Neural cell (in vitro differentiated cells): ENCODE results near the gene METTL8. TPM values are rescaled to one million over a fixed set of nuclear protein-coding genes. Genes with fewer than 3 reads are reported as not detected.

Source experiments
- H2AFZ ChIP-seq: fragments of 200-600, 300-800 bp; sonication (generic), shearing (Covaris generic); 2 replicates; pipeline ENCODE4 v1.6.0; 2014; ENCODE audit warnings: low read depth, mild to moderate bottlenecking, antibody characterized with exemption, low read length, moderate library complexity
- H3F3A ChIP-seq: fragments of 200-600 bp; shearing (Covaris generic); 2 replicates; pipeline ENCODE4 v1.6.1; 2016; ENCODE audit warnings: mild to moderate bottlenecking, moderate library complexity, mixed read lengths, antibody characterized with exemption, low read length; ENCODE audit not compliant: insufficient read depth, poor library complexity, severe bottlenecking
- H3K27ac ChIP-seq: fragments of 200-600, 300-800 bp; sonication (generic), shearing (Covaris generic); 2 replicates; pipeline ENCODE4 v1.5.1; 2014; ENCODE audit warnings: mild to moderate bottlenecking, low read length, moderate library complexity
- H3K27me3 ChIP-seq: fragments of 300-800, 200-600 bp; sonication (generic), shearing (Covaris generic); 2 replicates; pipeline ENCODE4 v1.6.0; 2014; ENCODE audit warnings: mild to moderate bottlenecking, low read depth, low read length, moderate library complexity; ENCODE audit not compliant: insufficient read depth
- H3K36me3 ChIP-seq: fragments of 300-800, 200-600 bp; sonication (generic), shearing (Covaris generic); 2 replicates; pipeline ENCODE4 v1.5.1; 2014; ENCODE audit warnings: mild to moderate bottlenecking, antibody characterized with exemption, low read length, moderate library complexity; ENCODE audit not compliant: insufficient read depth
- H3K4me2 ChIP-seq: fragments of 300-800, 200-600 bp; sonication (generic), shearing (Covaris generic); 2 replicates; pipeline ENCODE4 v1.6.0; 2014; ENCODE audit warnings: mild to moderate bottlenecking, low read length
- H3K4me3 ChIP-seq: fragments of 300-800, 200-600 bp; sonication (generic), shearing (Covaris generic); 2 replicates; pipeline ENCODE4 v1.5.1; 2014; ENCODE audit warnings: mild to moderate bottlenecking, low read length, moderate library complexity
- H3K79me2 ChIP-seq: fragments of 200-600 bp; shearing (Covaris generic); replicated peaks from 2 replicates; pipeline ENCODE4 v1.6.0; 2014; ENCODE audit warnings: mild to moderate bottlenecking, low read length, moderate library complexity; ENCODE audit not compliant: insufficient read depth
- H3K9ac ChIP-seq: fragments of 300-800, 200-600 bp; sonication (generic), shearing (Covaris generic); 2 replicates; pipeline ENCODE4 v1.6.1; 2016; ENCODE audit warnings: mild to moderate bottlenecking, low read length, mixed read lengths
- H3K9me2 ChIP-seq: fragments of 200-600 bp; shearing (Covaris generic); 2 replicates; pipeline ENCODE4 v1.6.1; 2016; ENCODE audit warnings: mild to moderate bottlenecking, low read length, mixed read lengths; ENCODE audit not compliant: insufficient read depth
- H3K9me3 ChIP-seq: fragments of 200-600, 300-800 bp; sonication (generic), shearing (Covaris generic); 2 replicates; pipeline ENCODE4 v1.6.1; 2016; ENCODE audit warnings: mild to moderate bottlenecking, mixed run types, low read length, moderate library complexity, mixed read lengths
- H4K20me1 ChIP-seq: fragments of 200-600 bp; shearing (Covaris generic); 2 replicates; pipeline ENCODE4 v1.6.1; 2016; ENCODE audit warnings: mild to moderate bottlenecking, mixed run types; ENCODE audit not compliant: insufficient read depth
- EP300 ChIP-seq: fragments of 450-650 bp; conservative IDR thresholded peaks from 2 replicates; pipeline ENCODE4 v1.6.1; 2014; ENCODE audit warnings: antibody characterized with exemption, mild to moderate bottlenecking, moderate library complexity; ENCODE audit not compliant: poor library complexity, severe bottlenecking
- EZH2 ChIP-seq: fragments of 200-600, 300-800 bp; shearing (Covaris generic), sonication (generic); IDR thresholded peaks from 2 replicates; pipeline ENCODE4 v1.6.1; 2014; ENCODE audit warnings: antibody characterized with exemption, low read length, borderline replicate concordance, mild to moderate bottlenecking; ENCODE audit not compliant: insufficient read depth, poor library complexity, severe bottlenecking
- MXI1 ChIP-seq: fragments of 450-650 bp; conservative IDR thresholded peaks from 2 replicates; pipeline ENCODE4 v1.6.1; 2014; ENCODE audit warnings: antibody characterized with exemption, mild to moderate bottlenecking; ENCODE audit not compliant: poor library complexity, severe bottlenecking
- POLR2AphosphoS5 ChIP-seq: IDR thresholded peaks from 2 replicates; pipeline ENCODE4 v1.6.1; 2012
- RAD21 ChIP-seq: fragments of 450-650 bp; conservative IDR thresholded peaks from 2 replicates; pipeline ENCODE4 v1.6.1; 2014; ENCODE audit warnings: antibody characterized with exemption, mild to moderate bottlenecking, moderate library complexity
- SMC3 ChIP-seq: fragments of 450-650 bp; conservative IDR thresholded peaks from 2 replicates; pipeline ENCODE4 v1.6.1; 2014; ENCODE audit warnings: antibody characterized with exemption, mild to moderate bottlenecking, moderate library complexity; ENCODE audit not compliant: poor library complexity
- TAF1 ChIP-seq: IDR thresholded peaks from 2 replicates; pipeline ENCODE4 v1.6.1; 2012; ENCODE audit warnings: low read depth
- polyA plus RNA-seq: library from polyadenylated mRNA; depleted of rRNA; stranded (reverse); fragments of >200 nt; gene quantifications from 2 replicates; pipeline ENCODE4 v1.2.3, GENCODE V29; 2014
- TF ChIP-seq, protein P1 (sequence below): fragments of 450-650 bp; IDR thresholded peaks from 2 replicates; pipeline ENCODE4 v1.5.1; 2014; ENCODE audit warnings: antibody characterized with exemption, mild to moderate bottlenecking, moderate library complexity; ENCODE audit not compliant: poor library complexity, severe bottlenecking
- TF ChIP-seq, protein P2 (sequence below): IDR thresholded peaks from 2 replicates; pipeline ENCODE4 v1.6.1; 2012; ENCODE audit warnings: borderline replicate concordance

Gene METTL8
- polyA plus RNA-seq, 1 donor from 2014 or later: 13.7 TPM

DNA sequence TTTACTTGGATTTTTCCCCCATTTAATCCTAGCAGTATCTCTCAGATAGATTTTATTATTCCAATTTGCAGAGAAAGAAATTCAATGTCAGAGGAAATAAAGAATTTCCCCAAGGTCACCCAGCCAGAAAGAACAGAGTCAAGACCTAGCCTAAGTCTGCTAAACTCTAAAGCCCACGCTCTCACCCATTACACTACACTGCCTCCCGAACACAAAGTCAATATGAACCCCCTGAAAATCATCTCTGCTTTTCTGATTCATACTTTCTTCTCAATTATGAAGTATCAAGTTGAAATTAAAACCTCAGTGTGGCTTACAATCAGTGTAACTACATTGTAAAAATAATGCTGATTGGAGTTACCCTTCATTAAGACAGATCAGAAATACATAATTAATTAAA, 89.6 kb downstream of the METTL8 start:
- H3K27me3 ChIP-seq: no peaks in the 10 kb centered on the region
- no peaks in the 10 kb centered on the region for H3K36me3 ChIP-seq
- no peak overlapping the region for H2AFZ ChIP-seq
- no peak overlapping the region for H3K27ac ChIP-seq
- no peak overlapping the region for H3K9ac ChIP-seq
- no peak overlapping the region for H3K4me3 ChIP-seq
- H3K9me3 ChIP-seq: no peaks in the 10 kb centered on the region
- H3F3A ChIP-seq: no peaks in the 10 kb centered on the region
- no peaks in the 10 kb centered on the region for H4K20me1 ChIP-seq
- H3K79me2 ChIP-seq: no peaks in the 10 kb centered on the region
- no peak overlapping the region for H3K4me2 ChIP-seq
- H3K9me2 ChIP-seq: no peaks in the 10 kb centered on the region
- TF ChIP-seq MXI1 (no peak), TAF1 (no peak), SMC3 (no peak), EP300 (no peak), EZH2 (no peak), RAD21 (no peak), POLR2AphosphoS5 (no peak)
- TF ChIP-seq, protein P1, sequence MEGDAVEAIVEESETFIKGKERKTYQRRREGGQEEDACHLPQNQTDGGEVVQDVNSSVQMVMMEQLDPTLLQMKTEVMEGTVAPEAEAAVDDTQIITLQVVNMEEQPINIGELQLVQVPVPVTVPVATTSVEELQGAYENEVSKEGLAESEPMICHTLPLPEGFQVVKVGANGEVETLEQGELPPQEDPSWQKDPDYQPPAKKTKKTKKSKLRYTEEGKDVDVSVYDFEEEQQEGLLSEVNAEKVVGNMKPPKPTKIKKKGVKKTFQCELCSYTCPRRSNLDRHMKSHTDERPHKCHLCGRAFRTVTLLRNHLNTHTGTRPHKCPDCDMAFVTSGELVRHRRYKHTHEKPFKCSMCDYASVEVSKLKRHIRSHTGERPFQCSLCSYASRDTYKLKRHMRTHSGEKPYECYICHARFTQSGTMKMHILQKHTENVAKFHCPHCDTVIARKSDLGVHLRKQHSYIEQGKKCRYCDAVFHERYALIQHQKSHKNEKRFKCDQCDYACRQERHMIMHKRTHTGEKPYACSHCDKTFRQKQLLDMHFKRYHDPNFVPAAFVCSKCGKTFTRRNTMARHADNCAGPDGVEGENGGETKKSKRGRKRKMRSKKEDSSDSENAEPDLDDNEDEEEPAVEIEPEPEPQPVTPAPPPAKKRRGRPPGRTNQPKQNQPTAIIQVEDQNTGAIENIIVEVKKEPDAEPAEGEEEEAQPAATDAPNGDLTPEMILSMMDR: no peak
- TF ChIP-seq, protein P2, sequence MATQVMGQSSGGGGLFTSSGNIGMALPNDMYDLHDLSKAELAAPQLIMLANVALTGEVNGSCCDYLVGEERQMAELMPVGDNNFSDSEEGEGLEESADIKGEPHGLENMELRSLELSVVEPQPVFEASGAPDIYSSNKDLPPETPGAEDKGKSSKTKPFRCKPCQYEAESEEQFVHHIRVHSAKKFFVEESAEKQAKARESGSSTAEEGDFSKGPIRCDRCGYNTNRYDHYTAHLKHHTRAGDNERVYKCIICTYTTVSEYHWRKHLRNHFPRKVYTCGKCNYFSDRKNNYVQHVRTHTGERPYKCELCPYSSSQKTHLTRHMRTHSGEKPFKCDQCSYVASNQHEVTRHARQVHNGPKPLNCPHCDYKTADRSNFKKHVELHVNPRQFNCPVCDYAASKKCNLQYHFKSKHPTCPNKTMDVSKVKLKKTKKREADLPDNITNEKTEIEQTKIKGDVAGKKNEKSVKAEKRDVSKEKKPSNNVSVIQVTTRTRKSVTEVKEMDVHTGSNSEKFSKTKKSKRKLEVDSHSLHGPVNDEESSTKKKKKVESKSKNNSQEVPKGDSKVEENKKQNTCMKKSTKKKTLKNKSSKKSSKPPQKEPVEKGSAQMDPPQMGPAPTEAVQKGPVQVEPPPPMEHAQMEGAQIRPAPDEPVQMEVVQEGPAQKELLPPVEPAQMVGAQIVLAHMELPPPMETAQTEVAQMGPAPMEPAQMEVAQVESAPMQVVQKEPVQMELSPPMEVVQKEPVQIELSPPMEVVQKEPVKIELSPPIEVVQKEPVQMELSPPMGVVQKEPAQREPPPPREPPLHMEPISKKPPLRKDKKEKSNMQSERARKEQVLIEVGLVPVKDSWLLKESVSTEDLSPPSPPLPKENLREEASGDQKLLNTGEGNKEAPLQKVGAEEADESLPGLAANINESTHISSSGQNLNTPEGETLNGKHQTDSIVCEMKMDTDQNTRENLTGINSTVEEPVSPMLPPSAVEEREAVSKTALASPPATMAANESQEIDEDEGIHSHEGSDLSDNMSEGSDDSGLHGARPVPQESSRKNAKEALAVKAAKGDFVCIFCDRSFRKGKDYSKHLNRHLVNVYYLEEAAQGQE: no peak

DNA sequence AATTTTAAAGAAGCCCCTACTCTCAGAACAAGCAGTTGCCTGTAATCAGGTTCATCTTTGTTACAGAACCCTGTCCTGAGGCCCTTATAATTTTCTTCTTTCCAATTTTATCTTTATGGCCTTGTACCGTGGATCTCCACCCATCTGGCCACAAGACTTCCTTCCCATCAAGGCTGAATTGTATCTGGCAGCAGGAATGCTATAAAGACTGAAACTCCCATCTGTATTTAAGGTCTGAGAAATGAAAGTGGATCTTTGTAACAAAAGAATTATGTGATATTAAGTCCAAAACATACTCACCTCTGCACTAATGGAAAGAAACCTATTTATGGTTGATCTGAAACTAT, 91.8 kb downstream of the METTL8 start:
- no peaks in the 10 kb centered on the region for H3K9me3 ChIP-seq
- no peaks in the 10 kb centered on the region for H3K9me2 ChIP-seq
- no peaks in the 10 kb centered on the region for H4K20me1 ChIP-seq
- H3K4me3 ChIP-seq: no peak overlapping the region
- no peaks in the 10 kb centered on the region for H3K79me2 ChIP-seq
- H2AFZ ChIP-seq: no peak overlapping the region
- TF ChIP-seq POLR2AphosphoS5 (no peak), EP300 (no peak), SMC3 (no peak), TAF1 (no peak), EZH2 (no peak), RAD21 (no peak), MXI1 (no peak)
- TF ChIP-seq, protein P2: no peak
- TF ChIP-seq, protein P1: no peak
- H3F3A ChIP-seq: no peaks in the 10 kb centered on the region
- H3K27ac ChIP-seq: peak overlapping the region; percentile 6
- H3K27me3 ChIP-seq: no peaks in the 10 kb centered on the region
- no peak overlapping the region for H3K9ac ChIP-seq
- no peaks in the 10 kb centered on the region for H3K36me3 ChIP-seq
- no peak overlapping the region for H3K4me2 ChIP-seq
